ENCODE measurements around the gene CD1C.
"Not testable (repeated sequence)": the region's sequence is repeated elsewhere in the genome, so short reads cannot be mapped to it uniquely, and the experiment has no call there.

The CD1C gene

DNA sequence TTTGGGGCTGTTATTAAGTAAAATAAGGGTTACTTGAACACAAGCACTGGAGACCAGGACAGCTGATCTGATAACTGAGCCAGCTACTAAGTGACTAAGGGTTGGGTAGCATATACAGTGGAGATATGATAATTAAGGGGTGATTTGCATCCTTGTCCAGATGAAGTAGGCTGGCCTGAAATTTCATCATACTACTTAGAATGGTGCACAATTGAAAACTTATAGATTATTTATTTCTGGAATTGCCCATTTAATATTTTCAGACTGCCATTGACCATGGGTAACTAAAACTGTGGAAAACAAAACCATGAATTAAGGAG is 45.5 kb downstream of the CD1C start:
- no peak overlapping the region for H3K27ac ChIP-seq (ENCODE audit: low read depth, low read length)
- H3K4me3 ChIP-seq (ENCODE audit: low read depth in 1 of 2, low read length in 2 of 2) = no peak overlapping the region
- no peaks in the 10 kb centered on the region for H3K9me3 ChIP-seq (ENCODE audit: control insufficient read depth in 1 of 2, low read length in 2 of 2)
- no peaks in the 10 kb centered on the region for H3K4me1 ChIP-seq (ENCODE audit: control insufficient read depth in 1 of 2, insufficient read depth in 2 of 2, low read length in 2 of 2)
- H3K9ac ChIP-seq (ENCODE audit: low read depth in 1 of 2, low read length in 2 of 2) = no peak overlapping the region
- no peaks in the 10 kb centered on the region for H3K36me3 ChIP-seq (ENCODE audit: control insufficient read depth in 1 of 2, insufficient read depth in 2 of 2, low read length in 2 of 2)
- no peaks in the 10 kb centered on the region for H3K27me3 ChIP-seq (ENCODE audit: control insufficient read depth in 1 of 2, insufficient read depth in 2 of 2, low read length in 2 of 2)

DNA sequence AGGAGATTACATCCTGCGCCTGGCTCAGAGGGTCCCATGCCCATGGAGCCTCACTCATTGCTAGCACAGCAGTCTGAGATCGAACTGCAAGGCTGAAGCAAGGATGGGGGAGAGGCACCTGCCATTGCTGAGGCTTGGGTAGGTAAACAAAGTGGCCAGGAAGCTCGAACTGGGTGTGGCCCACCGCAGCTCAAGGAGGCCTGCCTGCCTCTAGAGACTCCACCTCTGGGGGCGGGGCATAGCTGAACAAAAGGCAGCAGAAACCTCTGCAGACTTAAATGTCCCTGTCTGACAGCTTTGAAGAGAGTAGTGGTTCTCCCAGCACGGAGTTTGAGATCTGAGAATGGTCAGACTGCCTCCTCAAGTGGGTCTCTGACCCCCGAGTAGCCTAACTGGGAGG is 46.7 kb downstream of the CD1C start:
- H3K36me3 ChIP-seq (ENCODE audit: control insufficient read depth in 1 of 2, insufficient read depth in 2 of 2, low read length in 2 of 2); H3K9ac ChIP-seq (ENCODE audit: low read depth in 1 of 2, low read length in 2 of 2); H3K4me1 ChIP-seq (ENCODE audit: control insufficient read depth in 1 of 2, insufficient read depth in 2 of 2, low read length in 2 of 2); H3K9me3 ChIP-seq (ENCODE audit: control insufficient read depth in 1 of 2, low read length in 2 of 2); H3K4me3 ChIP-seq (ENCODE audit: low read depth in 1 of 2, low read length in 2 of 2); H3K27ac ChIP-seq (ENCODE audit: low read depth, low read length); H3K27me3 ChIP-seq (ENCODE audit: control insufficient read depth in 1 of 2, insufficient read depth in 2 of 2, low read length in 2 of 2): not testable (repeated sequence)

All from duodenal mucosa (tissue), 2 donors.